Kidney epithelial cell (primary cell): ENCODE measurements around the gene HMX2. TPM values are rescaled to one million over a fixed set of nuclear protein-coding genes. Genes with fewer than 3 reads are reported as not detected.

ENCODE experiments used
- DNase-seq: peaks from one replicate; pipeline ENCODE4 v3.0.0-alpha.2; 2010; ENCODE audit warnings: low read depth
- H3K27me3 ChIP-seq: 2 replicates; pipeline ENCODE4 v1.6.0; 2011; ENCODE audit warnings: low read length; ENCODE audit not compliant: control insufficient read depth, insufficient read depth
- H3K36me3 ChIP-seq: 2 replicates; pipeline ENCODE4 v1.5.1; 2011; ENCODE audit warnings: low read length; ENCODE audit not compliant: control insufficient read depth, insufficient read depth
- H3K4me3 ChIP-seq: 2 replicates; pipeline ENCODE4 v1.5.1; 2011; ENCODE audit warnings: low read depth, mild to moderate bottlenecking, control low read depth, low read length
- CTCF ChIP-seq: IDR thresholded peaks from 2 replicates; pipeline ENCODE4 v1.5.1; 2011; ENCODE audit warnings: mild to moderate bottlenecking, moderate library complexity, low read length, control low read depth, inconsistent platforms; ENCODE audit not compliant: insufficient read depth, poor library complexity, severe bottlenecking
- total RNA-seq: library from RNA; depleted of rRNA; stranded (reverse); fragments of >200 nt; gene quantifications from 2 replicates; pipeline ENCODE4 v1.2.3, GENCODE V29; 2015

HMX2 gene
- total RNA-seq, 1 donor from 2014 or later: not detected

GRCh38 chr10:123132576-123133477 is 15.1 kb upstream of the HMX2 start:
- no peak for DNase-seq
- peak; percentile 91 for TF ChIP-seq CTCF
- Histone ChIP-seq H3K4me3 (peak overlapping the region; percentile 3), H3K36me3 (no peaks in the 10 kb centered on the region), H3K27me3 (peaks cover 79% of the 10 kb centered on the region)

GRCh38 chr10:123133541-123134342 is 14.2 kb upstream of the HMX2 start:
- no peak for TF ChIP-seq CTCF
- Histone ChIP-seq H3K36me3 (no peaks in the 10 kb centered on the region), H3K4me3 (no peak overlapping the region), H3K27me3 (peaks cover 83% of the 10 kb centered on the region)
- no peak for DNase-seq

GRCh38 chr10:123134343-123134914 is 13.5 kb upstream of the HMX2 start:
- H3K27me3 ChIP-seq: peaks cover 88% of the 10 kb centered on the region
- no peak for TF ChIP-seq CTCF
- DNase-seq: no peak
- H3K36me3 ChIP-seq: no peaks in the 10 kb centered on the region
- no peak overlapping the region for H3K4me3 ChIP-seq

- H3K27me3 ChIP-seq: peaks cover 88% of the 10 kb centered on the region
- no peaks in the 10 kb centered on the region for H3K36me3 ChIP-seq
- TF ChIP-seq CTCF: no peak
- no peak for DNase-seq
- H3K4me3 ChIP-seq: no peak overlapping the region
Measured at GRCh38 chr10:123134915-123135414, 13.0 kb upstream of the HMX2 start.

- Histone ChIP-seq H3K4me3 (no peak within 1 kb of the TSS), H3K36me3 (no peaks in the 10 kb centered on the region), H3K27me3 (peaks cover 92% of the 10 kb centered on the region)
- DNase-seq: no peak
- TF ChIP-seq CTCF: no peak
Measured at GRCh38 chr10:123135415-123136141, 12.4 kb upstream of the HMX2 start, which contains the start of gene HMX3. TSS of gene HMX3 (plus strand) at chr10:123135970. CDS start at chr10:123136051, 81 bp downstream.
